Activated CD8-positive, alpha-beta memory T cell treated with anti-CD3 and anti-CD28 coated beads, Interleukin-2, amount 50 U/mL, for 4 hours (primary cell): ENCODE data around the gene RUFY2.

Experiments
- DNase-seq: peaks from one replicate; pipeline ENCODE4 v3.0.0-alpha.2; 2020

RUFY2 gene

DNA sequence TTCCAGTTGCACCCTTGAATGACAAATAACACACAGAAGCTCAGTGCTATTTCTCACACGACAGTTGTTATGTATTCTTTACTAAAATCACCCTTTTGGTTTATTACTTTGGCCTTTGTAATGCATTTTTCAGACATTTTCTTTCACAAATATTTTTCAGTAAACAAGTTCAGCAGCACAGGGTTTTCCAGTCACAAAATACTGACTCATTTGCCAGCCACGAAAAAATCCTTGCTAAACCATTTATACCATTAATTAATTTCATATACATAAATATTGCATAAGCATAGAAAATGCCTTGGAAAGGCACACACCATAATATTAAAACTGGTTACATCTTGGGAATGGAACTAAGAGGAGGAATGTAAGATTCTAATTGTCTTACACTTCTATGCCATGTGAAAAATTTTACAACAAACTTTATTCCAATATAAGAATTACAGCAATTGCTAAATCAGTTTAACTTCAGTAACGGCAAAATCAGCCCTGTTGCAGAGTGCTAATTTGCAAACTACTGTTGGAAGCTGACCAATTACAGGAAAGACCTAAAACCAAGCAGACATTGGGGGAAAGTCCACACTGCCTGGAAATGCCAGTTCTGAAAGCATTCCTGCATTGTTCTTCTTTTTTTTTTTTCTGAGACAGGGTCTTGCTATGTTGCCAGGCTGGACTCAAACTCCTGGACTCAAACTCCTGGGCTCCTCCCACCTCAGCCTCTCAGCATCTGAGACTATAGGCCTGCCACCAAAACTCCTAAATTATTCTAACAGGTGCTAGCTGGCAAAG, 42.8 kb downstream of the RUFY2 start:
- no peak for DNase-seq

DNA sequence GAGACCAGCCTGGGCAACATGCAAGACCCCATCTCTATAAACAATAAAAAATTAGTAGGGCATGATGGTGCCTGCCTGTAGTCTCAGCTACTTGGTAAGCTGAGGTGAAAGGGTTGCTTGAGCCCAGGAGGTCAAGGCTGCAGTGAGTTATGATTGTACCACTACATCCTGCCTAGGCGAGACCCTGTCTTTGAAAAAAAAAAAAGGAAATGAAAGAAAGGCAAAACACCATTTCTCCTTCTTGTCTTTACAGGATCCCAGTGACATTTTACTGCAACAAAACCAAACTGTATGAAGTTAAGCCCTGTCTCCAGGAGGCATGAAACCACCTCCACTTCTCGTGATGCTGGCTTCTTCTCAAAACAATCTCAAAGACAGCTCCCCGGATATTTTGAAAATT, 44.5 kb downstream of the RUFY2 start:
- no peak for DNase-seq

DNA sequence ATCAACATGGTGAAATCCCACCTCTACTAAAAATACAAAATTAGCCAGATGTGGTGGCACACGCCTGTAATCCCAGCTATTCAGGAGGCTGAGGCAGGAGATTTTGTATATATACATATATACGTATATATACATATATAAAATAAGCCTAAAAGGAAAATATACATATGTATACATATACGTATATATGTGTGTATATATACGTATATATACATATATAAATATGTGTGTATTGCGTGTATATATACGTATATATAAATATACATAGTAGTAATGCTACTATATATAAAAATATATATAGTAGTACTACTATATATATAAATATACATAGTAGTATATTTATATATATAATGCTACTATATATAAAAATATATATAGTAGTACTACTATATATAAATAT, 47.9 kb downstream of the RUFY2 start:
- no peak for DNase-seq

DNA sequence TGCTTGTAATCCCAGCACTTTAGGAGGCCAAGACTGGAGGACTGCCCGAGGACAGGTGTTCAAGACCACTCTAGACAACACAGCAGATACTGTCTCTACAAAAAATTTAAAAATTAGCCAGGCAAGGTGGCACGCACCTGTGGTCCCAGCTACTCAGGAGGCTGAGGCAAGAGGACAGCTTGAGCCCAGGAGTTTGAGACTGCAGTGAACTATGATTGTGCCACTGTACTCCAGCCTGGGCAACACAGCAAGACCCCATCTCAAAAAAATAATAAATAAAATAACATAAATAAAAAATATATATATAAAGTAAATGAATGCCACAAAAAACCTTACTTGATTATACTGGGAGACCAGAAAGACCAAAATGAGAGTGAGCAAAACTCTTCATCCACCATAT, 53.5 kb downstream of the RUFY2 start:
- no peak for DNase-seq

DNA sequence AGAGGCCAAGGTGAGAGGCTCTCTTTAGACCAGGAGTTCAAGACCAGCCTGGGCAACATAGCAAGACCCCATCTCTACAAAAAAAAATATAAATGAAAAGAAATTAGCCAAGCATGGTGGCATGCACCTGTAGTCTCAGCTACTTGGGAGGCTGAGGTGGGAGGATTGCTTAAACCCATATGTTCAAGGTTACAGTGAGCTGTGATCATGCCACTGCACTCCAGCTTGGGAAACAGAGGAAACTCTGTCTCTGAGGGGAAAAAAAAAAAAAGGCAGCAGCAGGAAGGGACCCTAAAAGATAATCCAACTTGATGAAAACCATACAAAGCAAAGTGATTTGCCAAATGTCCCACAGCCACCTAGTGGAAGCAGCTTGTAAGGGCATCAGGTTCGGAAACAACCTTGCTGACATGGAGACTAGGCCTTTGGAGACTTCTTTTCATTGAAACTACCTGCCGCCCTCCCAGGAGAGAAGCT, 58.8 kb downstream of the RUFY2 start:
- peak; percentile 35 for DNase-seq

DNA sequence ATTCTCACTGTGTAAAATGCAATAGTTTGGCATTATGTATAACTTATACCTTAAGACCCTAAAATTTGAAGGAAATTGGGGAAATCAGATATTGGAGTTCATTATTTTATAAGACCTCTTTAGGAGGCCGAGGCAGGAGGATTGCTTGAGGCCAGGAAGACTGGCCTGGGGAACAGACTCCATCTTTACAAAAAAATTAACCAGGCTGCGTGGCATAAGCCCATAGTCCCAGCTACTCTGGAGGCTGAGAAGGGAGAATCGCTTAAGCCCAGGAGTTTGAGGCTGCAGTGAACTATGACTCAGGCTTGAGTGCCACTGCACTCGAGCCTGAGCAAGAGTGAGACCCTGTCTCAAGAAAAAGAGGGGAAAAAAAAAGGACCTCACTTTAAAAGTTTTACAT, 60.3 kb downstream of the RUFY2 start:
- no peak for DNase-seq

DNA sequence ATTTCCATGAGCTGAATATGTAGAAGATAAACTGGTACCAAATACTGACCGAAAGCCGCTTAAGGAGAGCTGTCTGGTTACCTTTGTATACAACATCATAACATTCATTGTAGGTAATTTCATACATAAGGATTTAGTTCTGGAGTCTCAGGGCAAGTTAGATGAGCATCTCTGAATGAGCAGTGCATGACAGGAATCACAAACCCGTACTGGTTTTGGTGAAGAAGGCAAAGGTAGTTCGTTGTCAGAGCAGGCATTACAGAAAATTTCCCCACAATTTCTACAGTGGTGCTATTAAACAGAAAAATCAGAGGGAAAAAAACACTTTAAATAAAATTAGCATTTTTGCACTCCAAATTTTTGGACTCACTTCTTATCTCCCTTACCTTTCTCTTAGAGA, 61.5 kb downstream of the RUFY2 start:
- DNase-seq: no peak

DNA sequence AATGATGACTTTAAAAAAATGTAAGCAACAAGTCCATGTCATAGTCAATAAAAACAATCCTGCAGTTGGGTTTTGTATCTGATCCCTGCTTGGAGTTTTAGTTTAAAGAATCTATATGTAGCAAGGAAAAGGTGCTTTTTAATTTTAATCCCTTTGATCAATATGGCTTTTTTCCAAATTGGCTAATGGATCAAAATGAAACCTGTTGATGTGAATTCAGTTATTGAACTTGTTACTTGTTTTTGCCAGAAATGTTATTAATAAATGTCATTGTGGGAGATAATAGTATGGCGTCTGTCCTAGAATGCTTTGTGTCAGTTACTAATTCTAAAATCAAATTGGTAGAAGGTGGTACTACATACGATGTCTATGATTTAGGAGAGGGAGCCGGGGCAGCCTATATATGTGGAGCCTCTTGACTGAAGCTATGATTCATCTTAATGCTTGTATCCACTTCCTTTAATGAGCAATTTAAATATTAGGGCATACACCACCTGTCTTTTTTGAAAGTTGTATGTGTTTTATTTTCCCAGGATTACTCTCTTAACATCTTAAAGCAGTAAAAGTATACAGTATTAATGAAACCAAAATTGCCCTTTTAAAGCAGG, 64.1 kb downstream of the RUFY2 start:
- no peak for DNase-seq

DNA sequence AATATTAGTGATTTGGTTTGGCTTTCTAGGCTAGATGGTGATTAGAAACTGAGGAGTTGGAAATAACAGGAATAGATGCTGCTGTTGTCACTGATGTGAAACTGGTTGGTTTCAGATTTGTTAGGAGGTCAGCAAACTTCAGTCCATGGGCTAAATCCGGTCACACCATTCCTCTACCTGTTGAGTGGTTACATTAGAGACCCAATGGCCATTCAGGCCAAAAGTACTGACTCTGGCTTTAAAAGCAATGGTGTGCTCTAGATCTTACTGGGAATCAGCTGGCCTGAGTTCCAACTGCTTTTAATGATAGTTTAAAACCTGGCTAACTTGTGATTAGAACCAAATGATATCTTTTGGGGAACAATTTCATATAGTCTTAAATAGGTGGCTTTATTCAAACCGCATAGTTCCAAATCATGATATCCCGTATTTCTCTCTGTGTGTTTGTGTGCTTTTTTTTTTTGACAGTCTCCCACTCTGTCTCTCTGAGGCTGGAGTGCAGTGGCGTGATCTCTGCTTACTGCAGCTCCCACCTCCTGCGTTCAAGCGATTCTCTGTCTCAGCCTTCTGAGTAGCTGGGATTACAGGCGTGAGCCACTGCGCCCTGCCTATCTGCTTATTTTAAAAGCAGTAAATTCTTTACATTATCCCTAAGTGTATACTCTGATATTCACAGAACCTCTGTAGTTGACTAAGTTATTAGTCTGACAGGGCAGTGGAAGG, 66.6 kb downstream of the RUFY2 start:
- no peak for DNase-seq

DNA sequence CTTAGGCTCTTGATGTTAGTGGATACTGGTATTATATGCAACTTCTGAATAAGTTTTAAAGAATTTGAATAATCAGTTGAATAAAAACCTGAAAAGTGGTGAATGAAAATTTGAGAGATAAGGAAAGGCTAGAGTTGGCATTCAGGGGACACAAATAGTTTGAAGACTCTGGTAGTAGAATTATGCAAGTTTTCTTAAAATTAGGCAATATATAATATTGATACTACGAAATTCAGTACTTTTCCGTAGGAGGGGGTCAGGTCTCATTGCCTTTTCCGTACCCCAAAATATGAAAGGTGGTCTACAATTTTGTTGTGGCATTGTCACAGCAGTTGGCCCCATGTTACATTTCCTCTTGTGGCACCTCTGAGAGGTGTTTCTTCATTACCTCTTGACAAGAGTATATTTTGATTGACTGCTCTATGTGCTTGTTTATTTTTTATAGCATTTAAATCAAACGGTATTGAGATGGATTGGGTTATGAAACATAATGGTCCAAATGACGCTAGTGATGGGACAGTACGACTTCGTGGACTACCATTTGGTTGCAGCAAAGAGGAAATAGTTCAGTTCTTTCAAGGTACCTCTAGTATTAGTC, 70.2 kb downstream of the RUFY2 start:
- no peak for DNase-seq

DNA sequence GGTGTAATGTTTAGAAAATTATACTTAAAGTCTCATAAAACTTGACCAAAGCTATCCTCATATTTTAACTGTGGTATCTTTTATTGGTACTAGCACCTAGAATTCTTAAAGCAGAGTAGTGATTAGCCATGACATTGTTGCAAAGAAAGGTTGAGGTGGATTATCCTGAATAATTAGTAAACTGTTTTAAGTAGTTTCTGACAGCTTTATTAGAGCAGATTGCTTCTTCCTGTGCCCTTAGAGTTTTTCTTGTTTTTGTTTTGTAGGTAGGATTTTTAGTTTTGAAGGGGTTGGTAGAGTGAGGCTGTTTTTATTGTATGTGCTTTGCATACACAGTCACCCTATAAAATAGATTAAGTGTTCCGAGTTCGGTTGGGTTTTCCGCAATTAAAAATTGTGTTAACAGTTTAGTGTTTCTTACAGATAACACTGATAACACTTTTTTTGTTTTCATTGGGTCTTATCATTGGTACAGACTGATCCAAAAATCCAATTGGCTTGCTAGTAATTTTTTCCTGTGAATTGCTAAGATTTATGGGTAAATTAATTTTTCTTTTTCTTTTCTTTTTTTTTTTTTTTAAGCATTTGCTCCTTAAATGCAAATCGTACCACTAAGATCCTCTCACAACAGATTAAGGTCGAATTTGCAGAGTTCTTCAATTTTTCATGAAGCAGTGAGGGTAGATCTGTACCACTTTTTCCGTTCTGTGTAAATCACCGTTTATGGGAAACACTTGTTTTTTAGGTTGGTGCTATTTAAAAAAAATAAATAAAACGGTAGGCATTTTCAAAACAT, 72.2 kb downstream of the RUFY2 start:
- DNase-seq: no peak

DNA sequence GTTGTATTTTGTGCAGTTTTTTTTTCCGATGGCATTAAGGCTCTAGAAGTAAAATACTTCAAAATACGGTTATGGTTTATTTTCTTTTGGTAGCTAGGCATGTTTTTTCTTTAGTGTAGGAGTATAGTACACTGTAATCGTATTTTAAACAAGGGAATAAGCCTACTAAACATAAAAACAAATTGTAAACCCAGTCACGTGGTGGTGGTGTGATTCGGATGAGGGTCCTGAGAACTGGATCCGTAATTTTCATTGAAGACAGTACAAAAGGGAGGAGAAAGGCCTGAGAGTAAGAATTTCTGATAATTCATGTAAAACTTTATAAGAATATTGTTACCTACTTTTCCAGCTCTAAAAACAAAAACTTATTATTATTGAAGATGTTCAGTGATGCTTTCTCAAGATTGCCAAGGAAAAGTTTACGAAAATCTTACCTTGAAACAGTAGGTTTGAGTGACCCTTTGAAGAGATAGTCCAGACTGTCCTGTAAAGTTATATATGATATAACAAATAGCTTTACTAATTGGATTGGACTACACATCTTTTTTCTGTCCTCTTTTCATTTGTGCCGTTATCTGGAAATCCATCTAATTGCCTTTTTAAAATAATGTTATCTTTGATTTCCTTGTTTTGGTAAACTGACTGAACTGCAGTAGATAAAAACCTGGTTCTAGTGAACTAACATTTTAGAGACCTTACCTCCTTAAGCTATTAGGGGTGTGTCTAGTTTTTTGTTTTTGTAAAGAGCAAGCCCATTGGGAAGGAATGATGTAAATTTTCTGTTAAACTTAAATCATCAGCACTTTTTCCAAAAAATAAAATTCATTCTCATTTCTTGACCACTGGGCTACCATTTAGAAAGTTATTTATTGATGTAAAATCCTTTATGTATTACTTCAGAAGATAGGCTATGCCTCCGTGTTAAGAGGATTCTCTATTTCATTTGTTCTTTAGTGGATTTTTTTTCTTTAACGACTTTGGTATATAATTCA, 73.3 kb downstream of the RUFY2 start:
- no peak for DNase-seq

DNA sequence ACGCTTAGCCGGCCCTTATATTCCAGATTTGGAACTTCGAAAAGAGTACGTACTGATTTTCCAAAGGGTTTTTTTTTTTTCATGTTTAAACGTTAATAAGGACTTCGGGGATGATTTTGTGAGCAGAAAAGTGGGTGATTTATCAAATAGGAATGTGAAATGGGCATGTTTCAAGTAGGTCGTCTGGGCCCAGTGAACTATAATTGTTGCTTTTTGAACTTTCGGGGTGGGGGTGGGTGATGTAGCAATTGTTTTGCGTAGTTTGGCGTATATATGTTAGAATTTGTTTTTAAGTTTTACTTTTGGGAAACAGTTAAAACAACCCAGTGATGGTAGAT, 74.0 kb downstream of the RUFY2 start:
- no peak for DNase-seq

DNA sequence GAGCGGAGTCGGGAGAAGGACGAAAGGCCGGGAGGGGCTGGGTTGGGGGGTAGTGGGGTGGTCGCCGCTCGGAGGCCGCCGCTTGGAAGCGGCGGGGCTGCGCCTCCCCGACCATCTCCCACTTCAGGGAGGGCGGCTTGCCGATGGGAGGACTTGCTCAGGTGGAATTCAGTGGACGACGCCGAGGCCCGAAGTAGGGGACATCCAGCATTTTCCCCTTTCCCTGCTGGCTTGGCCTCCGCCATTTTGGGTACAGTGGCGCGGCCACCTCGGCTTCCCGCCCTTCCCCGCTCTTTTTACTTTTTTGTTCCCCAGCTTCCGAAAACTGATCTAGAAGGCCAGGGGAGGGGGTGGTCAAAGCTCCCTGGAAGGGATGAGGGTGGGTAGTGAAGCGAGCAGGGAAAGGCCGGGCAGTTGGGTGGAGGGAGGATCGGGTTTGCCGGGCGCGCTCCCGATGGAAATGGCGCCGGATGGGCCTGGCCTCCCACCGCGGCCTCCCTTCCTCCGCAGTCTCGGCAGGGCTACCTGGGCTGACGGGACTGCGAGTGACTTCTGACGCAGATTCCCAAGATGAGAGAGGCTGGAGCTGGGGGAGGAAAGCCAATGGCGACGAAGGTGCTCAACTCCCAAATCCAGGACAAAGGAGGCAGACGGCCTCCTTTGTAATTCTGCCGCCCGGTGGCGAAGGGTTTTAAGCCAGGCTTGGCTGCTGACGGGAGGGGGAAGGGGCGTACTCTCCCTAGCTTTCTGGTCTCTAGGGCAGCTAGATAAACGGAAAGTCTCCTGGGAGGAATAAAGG, 74.6 kb downstream of the RUFY2 start, which contains the start of gene PBLD:
Gene PBLD, minus strand, starts transcription at position 670 of the 799 bp plus-strand sequence. CDS start 26,084 bp downstream, outside the sequence.
- peak; percentile 53 for DNase-seq

DNA sequence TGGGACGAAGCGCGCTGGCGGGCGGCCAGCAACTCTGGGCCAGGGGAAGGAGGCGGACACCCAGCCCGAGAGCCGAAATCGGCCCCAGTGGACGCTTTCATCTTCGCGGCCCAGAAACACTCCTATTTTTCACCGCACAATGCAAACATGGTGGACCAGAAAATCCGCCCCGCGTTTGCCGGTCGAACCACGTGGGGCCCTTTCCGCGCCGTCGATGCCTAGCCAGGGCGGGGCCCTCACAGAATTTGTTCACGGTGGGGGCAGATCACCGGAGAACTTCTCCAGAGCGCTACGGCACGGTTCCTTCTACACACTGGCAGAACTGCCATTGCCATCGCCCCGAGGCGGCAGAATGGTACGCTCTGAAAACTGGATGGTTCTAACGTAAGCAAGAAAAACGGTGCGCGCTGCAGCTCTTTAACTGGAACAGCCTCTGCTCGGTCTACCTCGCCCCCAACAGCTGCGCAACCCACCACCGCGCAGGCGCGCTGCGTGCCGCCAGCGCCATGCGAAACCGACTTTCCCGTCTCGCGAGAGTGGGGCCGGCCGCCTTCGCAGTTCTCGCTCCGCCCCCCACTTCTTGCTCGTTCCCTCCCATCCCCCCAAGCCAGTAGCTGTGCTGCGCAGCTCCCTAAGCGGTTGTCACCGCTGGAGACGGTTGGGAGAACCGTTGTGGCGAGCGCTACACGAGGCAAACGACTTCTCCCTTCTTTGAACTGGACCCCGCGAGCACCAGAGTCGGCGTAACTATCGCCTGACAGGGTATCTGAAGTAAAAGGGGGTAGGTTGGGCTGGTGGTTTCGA, 75.4 kb downstream of the RUFY2 start, which contains the start of gene HNRNPH3:
Gene HNRNPH3, plus strand, starts transcription at position 610 of the 804 bp plus-strand sequence. CDS start 5,158 bp downstream, outside the sequence.
- peak; percentile 99 for DNase-seq

DNA sequence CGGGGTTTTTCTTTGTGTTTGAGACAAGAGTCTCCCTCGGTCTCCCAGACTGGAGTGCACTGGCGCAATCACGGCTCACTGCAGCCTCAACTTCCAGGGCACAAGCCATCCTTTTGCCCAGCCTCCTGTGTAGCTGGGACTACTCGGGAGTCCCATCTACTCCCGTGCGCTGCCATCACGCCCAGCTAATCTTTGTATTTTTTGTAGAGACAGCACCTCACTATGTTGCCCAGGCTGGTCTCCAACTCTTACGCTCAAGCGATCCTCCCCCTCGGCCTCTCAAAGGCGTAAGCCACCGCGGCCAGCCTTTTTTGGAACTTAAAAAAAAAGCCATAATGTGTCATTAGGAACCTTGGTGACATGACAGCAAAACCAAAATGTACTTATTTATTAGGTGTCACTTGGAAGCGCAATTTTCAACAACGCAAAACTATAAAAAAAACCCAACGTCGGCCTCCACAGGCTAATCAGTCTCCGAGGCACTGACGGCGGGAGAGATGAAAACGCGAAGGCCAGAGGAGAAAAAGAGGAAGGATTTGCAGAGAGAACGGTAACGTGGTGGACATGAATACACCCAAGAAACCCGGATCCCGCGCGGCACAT, 76.1 kb downstream of the RUFY2 start:
- DNase-seq: peak; percentile 19

DNA sequence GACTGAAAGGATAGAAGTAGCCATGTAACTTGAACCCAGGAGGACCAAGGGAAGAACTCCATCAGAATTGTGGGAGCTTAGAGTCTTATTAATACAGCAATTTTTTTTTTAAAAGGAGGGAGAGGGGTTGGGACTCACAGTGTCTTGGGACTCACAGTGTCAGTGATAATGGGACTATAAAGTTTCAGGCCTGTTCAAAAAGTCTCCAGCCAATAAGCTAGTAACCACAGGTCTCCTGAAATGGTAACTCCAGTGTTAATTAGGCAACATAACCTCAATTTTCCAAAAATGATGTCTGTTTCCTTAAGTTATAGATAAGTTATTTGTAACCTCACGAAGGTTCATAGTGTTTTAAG, 77.6 kb downstream of the RUFY2 start:
- no peak for DNase-seq

DNA sequence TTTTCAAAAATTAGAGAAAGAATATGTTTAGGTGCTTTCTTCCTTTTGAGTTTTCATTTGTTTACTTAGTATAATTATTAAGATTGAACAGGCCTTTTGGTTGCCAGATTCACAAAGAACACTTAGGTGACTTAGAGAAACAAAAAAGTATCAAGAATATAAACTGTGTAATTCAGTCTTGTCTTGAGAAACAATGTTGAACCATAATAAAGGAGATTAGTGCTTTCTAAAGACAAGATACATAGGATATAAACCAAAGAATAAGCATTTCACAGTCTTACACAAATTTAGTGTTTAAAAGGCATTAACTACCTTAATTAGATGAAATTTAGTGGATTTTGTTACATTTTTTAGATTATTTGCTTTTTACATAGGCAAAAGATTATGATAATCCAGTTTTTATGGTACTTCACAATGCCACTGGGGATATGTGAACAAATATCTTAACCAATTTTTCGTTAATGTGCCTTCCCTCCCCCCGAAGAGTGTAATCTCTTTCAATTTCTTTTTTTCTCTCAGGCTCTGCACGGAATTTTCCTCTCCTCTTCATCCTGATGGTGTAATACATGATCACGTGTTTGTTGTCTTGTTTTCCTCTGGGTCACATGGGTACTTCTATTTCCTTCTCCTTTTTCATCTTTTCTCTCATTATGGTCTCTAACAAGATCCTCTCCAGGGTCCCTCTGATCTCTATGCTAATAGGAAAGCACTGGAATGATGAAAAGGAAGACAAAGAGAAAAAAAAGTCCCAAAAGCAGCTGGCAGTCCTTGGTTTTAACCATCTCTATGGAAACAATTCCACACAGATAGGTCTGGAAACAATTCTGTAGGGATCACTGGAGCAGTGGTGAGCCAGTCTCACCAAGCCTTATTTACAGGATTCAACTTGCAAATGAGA, 78.9 kb downstream of the RUFY2 start:
- DNase-seq: no peak
